Activated naive CD8-positive, alpha-beta T cell treated with anti-CD3 and anti-CD28 coated beads for 36 hours (primary cell): ENCODE data around the gene OR2AT4. TPM values are rescaled to one million over a fixed set of nuclear protein-coding genes. Genes with fewer than 3 reads are reported as not detected.
"Not testable (repeated sequence)": the region's sequence is repeated elsewhere in the genome, so short reads cannot be mapped to it uniquely, and the experiment has no call there.

Experiments used
- DNase-seq: peaks from one replicate; pipeline ENCODE4 v3.0.0; 2021
- H3K27ac Mint-ChIP-seq: one replicate; pipeline ENCODE4 v1.8.0; 2022; ENCODE audit warnings: mild to moderate bottlenecking, moderate library complexity, mixed read lengths
- H3K27me3 Mint-ChIP-seq: one replicate; pipeline ENCODE4 v1.8.0; 2022; ENCODE audit warnings: mild to moderate bottlenecking, mixed read lengths
- H3K36me3 Mint-ChIP-seq: one replicate; pipeline ENCODE4 v1.8.0; 2021; ENCODE audit warnings: mild to moderate bottlenecking, mixed read lengths
- H3K4me1 Mint-ChIP-seq: one replicate; pipeline ENCODE4 v1.8.0; 2021; ENCODE audit warnings: mixed read lengths
- H3K4me3 Mint-ChIP-seq: one replicate; pipeline ENCODE4 v1.8.0; 2022; ENCODE audit warnings: mild to moderate bottlenecking, moderate library complexity, mixed read lengths
- H3K9me3 Mint-ChIP-seq: one replicate; pipeline ENCODE4 v1.8.0; 2022; ENCODE audit warnings: mixed read lengths
- total RNA-seq, 2 experiments: library from RNA; stranded (reverse); gene quantifications; one replicate each; pipeline ENCODE4 v1.2.3, GENCODE V29; 2021

Gene OR2AT4
- total RNA-seq, 2 experiments from 2014 or later, result not detected

GRCh38 chr11:75059299-75059698 lies 37.4 kb downstream of the OR2AT4 start:
- H3K27ac Mint-ChIP-seq, result no peak overlapping the region
- no peak for DNase-seq
- H3K9me3 Mint-ChIP-seq, result no peaks in the 10 kb centered on the region
- no peaks in the 10 kb centered on the region for H3K4me1 Mint-ChIP-seq
- no peaks in the 10 kb centered on the region for H3K36me3 Mint-ChIP-seq
- H3K4me3 Mint-ChIP-seq, result no peak overlapping the region
- peaks cover 8% of the 10 kb centered on the region for H3K27me3 Mint-ChIP-seq

- Mint-ChIP-seq H3K36me3 (peaks cover 7% of the 10 kb centered on the region), H3K4me1 (no peaks in the 10 kb centered on the region), H3K27me3 (peaks cover 3% of the 10 kb centered on the region), H3K9me3 (peaks cover 12% of the 10 kb centered on the region), H3K4me3 (no peak overlapping the region), H3K27ac (no peak overlapping the region)
- no peak for DNase-seq
These were observed 39.9 kb downstream of the OR2AT4 start for GRCh38 chr11:75056814-75057213.

GRCh38 chr11:75055511-75055910 lies 41.2 kb downstream of the OR2AT4 start:
- H3K4me1 Mint-ChIP-seq, result no peaks in the 10 kb centered on the region
- H3K27ac Mint-ChIP-seq, result no peak overlapping the region
- H3K36me3 Mint-ChIP-seq, result peaks cover 7% of the 10 kb centered on the region
- peaks cover 12% of the 10 kb centered on the region for H3K9me3 Mint-ChIP-seq
- no peak for DNase-seq
- no peak overlapping the region for H3K4me3 Mint-ChIP-seq
- peaks cover 3% of the 10 kb centered on the region for H3K27me3 Mint-ChIP-seq

- no peak for DNase-seq
- H3K4me3 Mint-ChIP-seq, result no peak overlapping the region
- H3K36me3 Mint-ChIP-seq, result peaks cover 7% of the 10 kb centered on the region
- no peaks in the 10 kb centered on the region for H3K4me1 Mint-ChIP-seq
- no peaks in the 10 kb centered on the region for H3K27me3 Mint-ChIP-seq
- H3K9me3 Mint-ChIP-seq, result peaks cover 12% of the 10 kb centered on the region
- H3K27ac Mint-ChIP-seq, result no peak overlapping the region
These were observed 44.2 kb downstream of the OR2AT4 start for GRCh38 chr11:75052457-75052856.

GRCh38 chr11:75051043-75051442 lies 45.6 kb downstream of the OR2AT4 start:
- H3K9me3 Mint-ChIP-seq, result peaks cover 12% of the 10 kb centered on the region
- no peaks in the 10 kb centered on the region for H3K4me1 Mint-ChIP-seq
- H3K36me3 Mint-ChIP-seq, result peaks cover 7% of the 10 kb centered on the region
- no peaks in the 10 kb centered on the region for H3K27me3 Mint-ChIP-seq
- H3K27ac Mint-ChIP-seq, result no peak overlapping the region
- no peak overlapping the region for H3K4me3 Mint-ChIP-seq
- DNase-seq, result no peak

- no peaks in the 10 kb centered on the region for H3K27me3 Mint-ChIP-seq
- no peak overlapping the region for H3K27ac Mint-ChIP-seq
- peaks cover 12% of the 10 kb centered on the region for H3K9me3 Mint-ChIP-seq
- H3K4me3 Mint-ChIP-seq, result no peak overlapping the region
- H3K36me3 Mint-ChIP-seq, result peaks cover 7% of the 10 kb centered on the region
- no peaks in the 10 kb centered on the region for H3K4me1 Mint-ChIP-seq
- DNase-seq, result no peak
These were observed 46.2 kb downstream of the OR2AT4 start for GRCh38 chr11:75050516-75050915.

GRCh38 chr11:75049501-75050266 lies 47.0 kb downstream of the OR2AT4 start:
- not testable (repeated sequence) for H3K27ac Mint-ChIP-seq, H3K4me3 Mint-ChIP-seq, H3K4me1 Mint-ChIP-seq

GRCh38 chr11:75047191-75047590 lies 49.5 kb downstream of the OR2AT4 start:
- Mint-ChIP-seq H3K27me3 (no peaks in the 10 kb centered on the region), H3K4me1 (peaks cover 2% of the 10 kb centered on the region), H3K36me3 (no peaks in the 10 kb centered on the region), H3K4me3 (no peak overlapping the region), H3K27ac (no peak overlapping the region), H3K9me3 (no peaks in the 10 kb centered on the region)
- no peak for DNase-seq

More at GRCh38 chr11:75049501-75050266, 47.0 kb downstream of the OR2AT4 start:
- H3K36me3 Mint-ChIP-seq, DNase-seq, H3K27me3 Mint-ChIP-seq: not testable (repeated sequence)
- H3K9me3 Mint-ChIP-seq, result peaks cover 12% of the 10 kb centered on the region

GRCh38 chr11:75046668-75047067 lies 50.0 kb downstream of the OR2AT4 start:
- H3K4me3 Mint-ChIP-seq, H3K4me1 Mint-ChIP-seq, H3K27me3 Mint-ChIP-seq, H3K27ac Mint-ChIP-seq, H3K36me3 Mint-ChIP-seq, DNase-seq, H3K9me3 Mint-ChIP-seq: not testable (repeated sequence)

GRCh38 chr11:75044381-75045170 lies 52.1 kb downstream of the OR2AT4 start:
- H3K27ac Mint-ChIP-seq, H3K4me3 Mint-ChIP-seq, DNase-seq, H3K9me3 Mint-ChIP-seq, H3K27me3 Mint-ChIP-seq, H3K4me1 Mint-ChIP-seq: not testable (repeated sequence)
- H3K36me3 Mint-ChIP-seq, result peaks cover 10% of the 10 kb centered on the region

- not testable (repeated sequence) for H3K9me3 Mint-ChIP-seq, H3K27me3 Mint-ChIP-seq, DNase-seq, H3K27ac Mint-ChIP-seq, H3K4me3 Mint-ChIP-seq, H3K4me1 Mint-ChIP-seq
- H3K36me3 Mint-ChIP-seq, result peaks cover 10% of the 10 kb centered on the region
These were observed 54.9 kb downstream of the OR2AT4 start for GRCh38 chr11:75041821-75042220.

GRCh38 chr11:75041263-75041662 lies 55.4 kb downstream of the OR2AT4 start:
- peaks cover 10% of the 10 kb centered on the region for H3K36me3 Mint-ChIP-seq
- H3K9me3 Mint-ChIP-seq, result peaks cover 10% of the 10 kb centered on the region
- H3K4me3 Mint-ChIP-seq, result no peak overlapping the region
- H3K27me3 Mint-ChIP-seq, result no peaks in the 10 kb centered on the region
- no peak overlapping the region for H3K27ac Mint-ChIP-seq
- no peak for DNase-seq
- H3K4me1 Mint-ChIP-seq, result peaks cover 2% of the 10 kb centered on the region

GRCh38 chr11:75040167-75040770 lies 56.4 kb downstream of the OR2AT4 start:
- Mint-ChIP-seq H3K36me3 (peaks cover 10% of the 10 kb centered on the region), H3K4me3 (no peak overlapping the region), H3K27ac (no peak overlapping the region), H3K27me3 (no peaks in the 10 kb centered on the region), H3K9me3 (peaks cover 10% of the 10 kb centered on the region), H3K4me1 (peaks cover 5% of the 10 kb centered on the region)
- no peak for DNase-seq

- Mint-ChIP-seq H3K4me1 (peaks cover 3% of the 10 kb centered on the region), H3K27ac (no peak overlapping the region), H3K27me3 (no peaks in the 10 kb centered on the region), H3K9me3 (peaks cover 6% of the 10 kb centered on the region), H3K4me3 (no peak overlapping the region), H3K36me3 (peaks cover 10% of the 10 kb centered on the region)
- no peak for DNase-seq
These were observed 60.6 kb downstream of the OR2AT4 start for GRCh38 chr11:75035911-75036565.

- Mint-ChIP-seq H3K36me3 (peaks cover 7% of the 10 kb centered on the region), H3K4me1 (peaks cover 3% of the 10 kb centered on the region), H3K27ac (no peak overlapping the region), H3K9me3 (peaks cover 2% of the 10 kb centered on the region), H3K27me3 (no peaks in the 10 kb centered on the region), H3K4me3 (no peak overlapping the region)
- DNase-seq, result no peak
These were observed 61.4 kb downstream of the OR2AT4 start for GRCh38 chr11:75035256-75035655.
